ENCODE measurements around the gene ZBTB43. TPM values are rescaled to one million over a fixed set of nuclear protein-coding genes. Genes with fewer than 3 reads are reported as not detected.
A peak's percentile ranks its signal among the peaks of the same experiment; 100 is the strongest.

ZBTB43 gene
- total RNA-seq, 1 donor, result 18.1 TPM

GRCh38 chr9:126793686-126794417 is 11.0 kb upstream of the ZBTB43 start:
- Histone ChIP-seq H3K79me2 (ENCODE audit: insufficient read depth, low read length) (no peaks in the 10 kb centered on the region), H3K36me3 (ENCODE audit: insufficient read depth, low read length) (no peaks in the 10 kb centered on the region), H4K20me1 (ENCODE audit: insufficient read depth, low read length) (no peaks in the 10 kb centered on the region), H3K4me1 (ENCODE audit: insufficient read depth, low read length) (peaks cover 18% of the 10 kb centered on the region), H3K4me2 (ENCODE audit: insufficient read depth, low read length) (no peak overlapping the region), H3K27me3 (ENCODE audit: insufficient read depth, low read length) (no peaks in the 10 kb centered on the region), H2AFZ (ENCODE audit: low read length) (peak overlapping the region; percentile 77), H3K27ac (ENCODE audit: low read depth, low read length) (no peak overlapping the region), H3K9me3 (ENCODE audit: low read depth, low read length) (no peaks in the 10 kb centered on the region), H3K4me3 (ENCODE audit: insufficient read depth, low read length) (no peak overlapping the region)
- DNase-seq (ENCODE audit: insufficient read length, low spot score, missing footprints), result peak; percentile 4
- TF ChIP-seq CTCF (IDR thresholded peaks at IDR 0.05; ENCODE audit: extremely low read depth, low read depth, low read length), result no peak

- Histone ChIP-seq H3K4me2 (ENCODE audit: insufficient read depth, low read length) (no peak overlapping the region), H3K4me1 (ENCODE audit: insufficient read depth, low read length) (peaks cover 17% of the 10 kb centered on the region), H3K36me3 (ENCODE audit: insufficient read depth, low read length) (no peaks in the 10 kb centered on the region), H4K20me1 (ENCODE audit: insufficient read depth, low read length) (no peaks in the 10 kb centered on the region), H3K27ac (ENCODE audit: low read depth, low read length) (no peak overlapping the region), H3K79me2 (ENCODE audit: insufficient read depth, low read length) (no peaks in the 10 kb centered on the region), H3K4me3 (ENCODE audit: insufficient read depth, low read length) (no peak overlapping the region), H3K27me3 (ENCODE audit: insufficient read depth, low read length) (no peaks in the 10 kb centered on the region), H2AFZ (ENCODE audit: low read length) (peak overlapping the region; percentile 77), H3K9me3 (ENCODE audit: low read depth, low read length) (no peaks in the 10 kb centered on the region)
- TF ChIP-seq CTCF (IDR thresholded peaks at IDR 0.05; ENCODE audit: extremely low read depth, low read depth, low read length), result no peak
- no peak for DNase-seq (ENCODE audit: insufficient read length, low spot score, missing footprints)
These were observed 10.4 kb upstream of the ZBTB43 start for GRCh38 chr9:126794441-126794840.

GRCh38 chr9:126796758-126797157 is 8.1 kb upstream of the ZBTB43 start:
- H3K4me1 ChIP-seq (ENCODE audit: insufficient read depth, low read length), result peaks cover 11% of the 10 kb centered on the region
- H3K9me3 ChIP-seq (ENCODE audit: low read depth, low read length), result no peaks in the 10 kb centered on the region
- no peaks in the 10 kb centered on the region for H4K20me1 ChIP-seq (ENCODE audit: insufficient read depth, low read length)
- H2AFZ ChIP-seq (ENCODE audit: low read length), result no peak overlapping the region
- no peak for DNase-seq (ENCODE audit: insufficient read length, low spot score, missing footprints)
- no peak overlapping the region for H3K4me3 ChIP-seq (ENCODE audit: insufficient read depth, low read length)
- H3K27me3 ChIP-seq (ENCODE audit: insufficient read depth, low read length), result no peaks in the 10 kb centered on the region
- no peaks in the 10 kb centered on the region for H3K79me2 ChIP-seq (ENCODE audit: insufficient read depth, low read length)
- no peak for TF ChIP-seq CTCF (IDR thresholded peaks at IDR 0.05; ENCODE audit: extremely low read depth, low read depth, low read length)
- H3K27ac ChIP-seq (ENCODE audit: low read depth, low read length), result no peak overlapping the region
- no peak overlapping the region for H3K4me2 ChIP-seq (ENCODE audit: insufficient read depth, low read length)
- no peaks in the 10 kb centered on the region for H3K36me3 ChIP-seq (ENCODE audit: insufficient read depth, low read length)

- H3K27ac ChIP-seq (ENCODE audit: low read depth, low read length), result no peak overlapping the region
These were observed 6.9 kb upstream of the ZBTB43 start for GRCh38 chr9:126797903-126798302.

More at GRCh38 chr9:126797903-126798302, 6.9 kb upstream of the ZBTB43 start:
- H2AFZ ChIP-seq (ENCODE audit: low read length), result no peak overlapping the region
- H3K4me1 ChIP-seq (ENCODE audit: insufficient read depth, low read length), result peaks cover 7% of the 10 kb centered on the region
- H3K79me2 ChIP-seq (ENCODE audit: insufficient read depth, low read length), result no peaks in the 10 kb centered on the region
- no peak for DNase-seq (ENCODE audit: insufficient read length, low spot score, missing footprints)
- H4K20me1 ChIP-seq (ENCODE audit: insufficient read depth, low read length), result no peaks in the 10 kb centered on the region
- TF ChIP-seq CTCF (IDR thresholded peaks at IDR 0.05; ENCODE audit: extremely low read depth, low read depth, low read length), result no peak
- H3K36me3 ChIP-seq (ENCODE audit: insufficient read depth, low read length), result no peaks in the 10 kb centered on the region
- H3K9me3 ChIP-seq (ENCODE audit: low read depth, low read length), result no peaks in the 10 kb centered on the region
- H3K4me2 ChIP-seq (ENCODE audit: insufficient read depth, low read length), result no peak overlapping the region
- H3K4me3 ChIP-seq (ENCODE audit: insufficient read depth, low read length), result no peak overlapping the region
- no peaks in the 10 kb centered on the region for H3K27me3 ChIP-seq (ENCODE audit: insufficient read depth, low read length)

Measured in osteoblast (primary cell).